Caco-2 (cell line): Measurements from ENCODE around the gene NPIPB8. TPM values are rescaled to one million over a fixed set of nuclear protein-coding genes. Genes with fewer than 3 reads are reported as not detected.
"Not testable (repeated sequence)": the region's sequence is repeated elsewhere in the genome, so short reads cannot be mapped to it uniquely, and the experiment has no call there.

ENCODE experiments used
- BruUV-seq: library from RNA; stranded (reverse); fragments of 400-500 nt; replicated peaks from 2 replicates; lab custom pipeline; 2021; lab: Mats Ljungman, UMichigan
- CTCF ChIA-PET: fragments of 300-600 bp; sonication (Branson Sonifier 250); formaldehyde crosslinking; loops from one replicate; lab custom pipeline; 2022; ENCODE audit warnings: antibody characterized with exemption; lab: Charles Lee
- POLR2A ChIA-PET: fragments of 300-600 bp; sonication (Branson Sonifier 250); formaldehyde crosslinking; loops from one replicate; lab custom pipeline; 2022; ENCODE audit warnings: antibody characterized with exemption; lab: Charles Lee
- DNase-seq, 2 experiments: peaks; one replicate each; pipeline versions ENCODE4 v3.0.0 to v3.0.0-alpha.2; 2020 to 2022
- H3K27me3 ChIP-seq: replicated peaks from 2 replicates; pipeline ENCODE4 v1.6.0; 2011; ENCODE audit warnings: low read length; ENCODE audit not compliant: control insufficient read depth, insufficient read depth
- H3K36me3 ChIP-seq: 2 replicates; pipeline ENCODE4 v1.5.1; 2011; ENCODE audit warnings: low read length; ENCODE audit not compliant: control insufficient read depth, insufficient read depth
- H3K4me1 ChIP-seq: fragments of 250-450 bp; sonication (Bioruptor Pico); 2 replicates; pipeline ENCODE4 v1.5.1; 2020; ENCODE audit warnings: mild to moderate bottlenecking
- H3K4me3 ChIP-seq: 2 replicates; pipeline ENCODE4 v1.5.1; 2011; ENCODE audit warnings: low read depth, mild to moderate bottlenecking, control low read depth, low read length
- H3K9me3 ChIP-seq: fragments of 250-450 bp; sonication (Bioruptor Pico); 2 replicates; pipeline ENCODE4 v1.5.1; 2020; ENCODE audit warnings: mild to moderate bottlenecking, moderate library complexity
- H3K27ac Mint-ChIP-seq: one replicate; pipeline ENCODE4 v1.8.0; 2022; ENCODE audit warnings: mixed read lengths; ENCODE audit not compliant: unreplicated experiment
- H3K27me3 Mint-ChIP-seq: one replicate; pipeline ENCODE4 v1.8.0; 2022; ENCODE audit warnings: mixed read lengths; ENCODE audit not compliant: insufficient read depth, unreplicated experiment
- H3K36me3 Mint-ChIP-seq: one replicate; pipeline ENCODE4 v1.8.0; 2022; ENCODE audit warnings: mild to moderate bottlenecking, mixed read lengths; ENCODE audit not compliant: insufficient read depth, unreplicated experiment
- H3K4me1 Mint-ChIP-seq: one replicate; pipeline ENCODE4 v1.8.0; 2022; ENCODE audit warnings: low read depth, mixed read lengths; ENCODE audit not compliant: unreplicated experiment
- H3K4me3 Mint-ChIP-seq: one replicate; pipeline ENCODE4 v1.8.0; 2022; ENCODE audit warnings: mild to moderate bottlenecking, moderate library complexity, mixed read lengths; ENCODE audit not compliant: unreplicated experiment
- H3K9me3 Mint-ChIP-seq: one replicate; pipeline ENCODE4 v1.8.0; 2022; ENCODE audit warnings: mixed read lengths; ENCODE audit not compliant: unreplicated experiment
- CTCF ChIP-seq, 2 experiments: fragments of 200-600 bp in 1 of 2; IDR thresholded peaks; 1 replicate in 1 of 2; 2 replicates in 1 of 2; pipeline versions ENCODE4 v1.5.1 to v1.8.0; 2011 to 2022; ENCODE audit warnings: antibody characterized with exemption in 1 of 2, control low read depth in 1 of 2, inconsistent platforms in 1 of 2, low read depth in 1 of 2, low read length in 1 of 2, mild to moderate bottlenecking in 1 of 2, moderate library complexity in 1 of 2; ENCODE audit not compliant: insufficient read depth in 1 of 2, severe bottlenecking in 1 of 2, unreplicated experiment in 1 of 2
- intact Hi-C: fragments of 100-400 bp; cut with micrococcal nuclease; formaldehyde crosslinking; loops from one replicate; pipeline ENCODE4 v1.10.0; 2022; ENCODE audit not compliant: unreplicated experiment
- total RNA-seq: library from RNA; stranded (reverse); gene quantifications from 2 replicates; pipeline ENCODE4 v1.2.3, GENCODE V29; 2022

The NPIPB8 gene
- total RNA-seq, 1 experiment from 2014 or later, result 0.48 TPM

GRCh38 chr16:28602062-28602461 lies 35.8 kb upstream of the NPIPB8 start:
- intact Hi-C loops, H3K9me3 Mint-ChIP-seq, H3K36me3 ChIP-seq, H3K4me3 Mint-ChIP-seq, DNase-seq, H3K4me3 ChIP-seq, H3K27ac Mint-ChIP-seq, H3K27me3 Mint-ChIP-seq, CTCF ChIA-PET, BruUV-seq, POLR2A ChIA-PET, H3K4me1 ChIP-seq, H3K9me3 ChIP-seq, H3K36me3 Mint-ChIP-seq, H3K27me3 ChIP-seq: not testable (repeated sequence)
- peaks cover 12% of the 10 kb centered on the region for H3K4me1 Mint-ChIP-seq

GRCh38 chr16:28602529-28602928 lies 35.3 kb upstream of the NPIPB8 start:
- no peaks in the 10 kb centered on the region for H3K9me3 Mint-ChIP-seq
- H3K4me1 Mint-ChIP-seq, result peaks cover 7% of the 10 kb centered on the region
- TF ChIP-seq CTCF (IDR thresholded peaks at IDR 0.05; ENCODE audit: insufficient read depth in 1 of 2, low read depth in 1 of 2, low read length in 1 of 2, severe bottlenecking in 1 of 2, unreplicated experiment in 1 of 2), result no peak
- no peaks in the 10 kb centered on the region for H3K9me3 ChIP-seq
- BruUV-seq, result no TSS peak
- no peak overlapping the region for H3K4me3 ChIP-seq
- ChIA-PET POLR2A (no interaction called here), CTCF (no interaction called here)
- H3K27me3 ChIP-seq, result no peaks in the 10 kb centered on the region
- H3K36me3 ChIP-seq, result no peaks in the 10 kb centered on the region
- H3K4me3 Mint-ChIP-seq, result no peak overlapping the region
- no peaks in the 10 kb centered on the region for H3K27me3 Mint-ChIP-seq
- no peak for DNase-seq
- H3K27ac Mint-ChIP-seq, result no peak overlapping the region
- intact Hi-C loops, result no loop called here
- peaks cover 6% of the 10 kb centered on the region for H3K36me3 Mint-ChIP-seq
- H3K4me1 ChIP-seq, result peaks cover 7% of the 10 kb centered on the region

GRCh38 chr16:28603381-28604185 lies 34.3 kb upstream of the NPIPB8 start:
- Histone ChIP-seq H3K9me3 (no peaks in the 10 kb centered on the region), H3K4me1 (no peaks in the 10 kb centered on the region), H3K27me3 (no peaks in the 10 kb centered on the region), H3K36me3 (no peaks in the 10 kb centered on the region), H3K4me3 (no peak overlapping the region)
- H3K9me3 Mint-ChIP-seq, result no peaks in the 10 kb centered on the region
- H3K4me1 Mint-ChIP-seq, result no peaks in the 10 kb centered on the region
- intact Hi-C loops, result no loop called here
- H3K27me3 Mint-ChIP-seq, result no peaks in the 10 kb centered on the region
- no peak for TF ChIP-seq CTCF (IDR thresholded peaks at IDR 0.05; ENCODE audit: insufficient read depth in 1 of 2, low read depth in 1 of 2, low read length in 1 of 2, severe bottlenecking in 1 of 2, unreplicated experiment in 1 of 2)
- no peak overlapping the region for H3K27ac Mint-ChIP-seq
- no peak for DNase-seq
- no TSS peak for BruUV-seq
- ChIA-PET POLR2A (no interaction called here), CTCF (no interaction called here)
- H3K36me3 Mint-ChIP-seq, result peaks cover 6% of the 10 kb centered on the region
- H3K4me3 Mint-ChIP-seq, result no peak overlapping the region
